ENCODE data around the gene AQP10.
"Not testable (repeated sequence)": the region's sequence is repeated elsewhere in the genome, so short reads cannot be mapped to it uniquely, and the experiment has no call there.

The AQP10 gene

GRCh38 chr1:154360288-154360687, 39.4 kb downstream of the AQP10 start:
- no peak overlapping the region for H3K27ac ChIP-seq
- no peak for DNase-seq (ENCODE audit: low spot score)
- POLR2A ChIA-PET (ENCODE audit: low non-redundant PET) = no interaction called here
- CTCF ChIA-PET = interaction anchor here (0.6 kb wide), 1 partner anchor 20 kb away, joined by 3 read pairs; no protein-coding TSS in a partner anchor
- no peak for TF ChIP-seq CTCF (conservative IDR thresholded peaks at IDR 0.05; ENCODE audit: low read depth)

- DNase-seq (ENCODE audit: low spot score); H3K27ac ChIP-seq; POLR2A ChIA-PET (ENCODE audit: low non-redundant PET): not testable (repeated sequence)
- CTCF ChIA-PET = interaction anchor here (0.6 kb wide), 1 partner anchor 26 kb away, joined by 3 read pairs; no protein-coding TSS in a partner anchor
Measured at GRCh38 chr1:154360881-154361280, 40.0 kb downstream of the AQP10 start.

GRCh38 chr1:154361357-154361756, 40.5 kb downstream of the AQP10 start:
- no peak overlapping the region for H3K27ac ChIP-seq
- CTCF ChIA-PET = interaction anchor here (0.6 kb wide), 1 partner anchor 26 kb away, joined by 3 read pairs; no protein-coding TSS in a partner anchor
- POLR2A ChIA-PET (ENCODE audit: low non-redundant PET) = no interaction called here
- DNase-seq (ENCODE audit: low spot score) = no peak
- TF ChIP-seq CTCF (conservative IDR thresholded peaks at IDR 0.05; ENCODE audit: low read depth) = no peak

- ChIA-PET CTCF (no interaction called here), POLR2A (ENCODE audit: low non-redundant PET) (no interaction called here)
- no peak for DNase-seq (ENCODE audit: low spot score)
- H3K27ac ChIP-seq = no peak overlapping the region
- no peak for TF ChIP-seq CTCF (conservative IDR thresholded peaks at IDR 0.05; ENCODE audit: low read depth)
Measured at GRCh38 chr1:154371436-154371835, 50.5 kb downstream of the AQP10 start.

- H3K27ac ChIP-seq; CTCF ChIA-PET; POLR2A ChIA-PET (ENCODE audit: low non-redundant PET); DNase-seq (ENCODE audit: low spot score): not testable (repeated sequence)
Measured at GRCh38 chr1:154373777-154374357, 53.0 kb downstream of the AQP10 start.
